Measurements from ENCODE around the gene PHETA1.
A peak's percentile ranks its signal among the peaks of the same experiment; 100 is the strongest.

Gene PHETA1

DNA sequence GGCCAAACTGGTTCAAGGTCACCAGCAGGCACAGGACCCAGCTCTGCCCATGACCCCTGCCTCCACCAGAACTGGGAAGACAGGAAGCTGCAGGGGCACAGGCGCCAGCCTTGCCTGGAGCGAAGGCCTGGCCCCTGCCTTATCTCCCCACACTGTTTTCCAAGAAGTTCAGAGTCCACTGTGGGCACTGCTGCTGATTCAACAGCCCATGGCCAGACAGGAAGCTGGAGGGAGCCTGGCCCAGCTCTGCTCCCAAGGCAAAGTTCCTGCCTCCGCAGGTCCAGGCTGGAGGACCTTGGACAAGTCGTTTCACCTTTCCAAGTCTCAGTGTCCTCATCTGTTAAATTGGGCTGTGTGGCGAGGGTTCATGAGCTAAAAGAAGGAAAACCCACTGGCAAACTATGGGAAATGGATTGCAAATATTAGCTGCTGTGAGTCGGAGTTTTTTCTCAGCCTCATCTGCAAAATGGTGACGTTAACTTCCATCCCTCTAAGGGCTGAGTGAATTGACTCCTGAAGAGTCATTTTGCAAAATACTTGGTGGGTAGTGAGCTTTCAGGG lies 1.2 kb downstream of the PHETA1 start:
- TF ChIP-seq, protein P1, sequence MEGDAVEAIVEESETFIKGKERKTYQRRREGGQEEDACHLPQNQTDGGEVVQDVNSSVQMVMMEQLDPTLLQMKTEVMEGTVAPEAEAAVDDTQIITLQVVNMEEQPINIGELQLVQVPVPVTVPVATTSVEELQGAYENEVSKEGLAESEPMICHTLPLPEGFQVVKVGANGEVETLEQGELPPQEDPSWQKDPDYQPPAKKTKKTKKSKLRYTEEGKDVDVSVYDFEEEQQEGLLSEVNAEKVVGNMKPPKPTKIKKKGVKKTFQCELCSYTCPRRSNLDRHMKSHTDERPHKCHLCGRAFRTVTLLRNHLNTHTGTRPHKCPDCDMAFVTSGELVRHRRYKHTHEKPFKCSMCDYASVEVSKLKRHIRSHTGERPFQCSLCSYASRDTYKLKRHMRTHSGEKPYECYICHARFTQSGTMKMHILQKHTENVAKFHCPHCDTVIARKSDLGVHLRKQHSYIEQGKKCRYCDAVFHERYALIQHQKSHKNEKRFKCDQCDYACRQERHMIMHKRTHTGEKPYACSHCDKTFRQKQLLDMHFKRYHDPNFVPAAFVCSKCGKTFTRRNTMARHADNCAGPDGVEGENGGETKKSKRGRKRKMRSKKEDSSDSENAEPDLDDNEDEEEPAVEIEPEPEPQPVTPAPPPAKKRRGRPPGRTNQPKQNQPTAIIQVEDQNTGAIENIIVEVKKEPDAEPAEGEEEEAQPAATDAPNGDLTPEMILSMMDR (IDR thresholded peaks at IDR 0.05; ENCODE audit: low read depth, low read length) = no peak
- DNase-seq (ENCODE audit: low read depth in 2 of 2) = peak in 1 of 2 donors; percentile 46
- H3K4me3 ChIP-seq (replicated peaks in 1 of 2; ENCODE audit: low read depth in 2 of 2, low read length in 2 of 2) = peak overlapping the region; percentile 87 to 92

DNA sequence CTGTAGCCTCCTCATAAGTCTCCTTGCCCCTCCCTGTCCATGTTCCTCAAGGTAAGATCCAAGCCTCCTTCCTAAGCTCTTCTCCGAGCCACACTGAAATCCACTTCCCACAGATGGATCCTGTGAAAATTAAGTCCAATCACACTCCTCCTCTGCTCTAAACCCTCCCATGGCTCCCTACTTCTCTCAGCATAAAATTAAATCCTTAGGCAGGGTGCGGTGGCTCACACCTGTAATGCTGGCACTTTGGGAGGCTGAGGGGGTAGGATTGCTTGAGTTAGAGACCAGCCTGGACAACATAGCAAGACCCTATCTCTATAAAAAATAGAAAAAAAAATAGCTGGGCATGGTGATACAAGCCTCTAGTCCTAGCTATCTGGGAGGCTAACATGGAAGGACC lies 2.3 kb downstream of the PHETA1 start:
- TF ChIP-seq, protein P1 (IDR thresholded peaks at IDR 0.05; ENCODE audit: low read depth, low read length) = no peak
- no peak for DNase-seq (ENCODE audit: low read depth in 2 of 2)

DNA sequence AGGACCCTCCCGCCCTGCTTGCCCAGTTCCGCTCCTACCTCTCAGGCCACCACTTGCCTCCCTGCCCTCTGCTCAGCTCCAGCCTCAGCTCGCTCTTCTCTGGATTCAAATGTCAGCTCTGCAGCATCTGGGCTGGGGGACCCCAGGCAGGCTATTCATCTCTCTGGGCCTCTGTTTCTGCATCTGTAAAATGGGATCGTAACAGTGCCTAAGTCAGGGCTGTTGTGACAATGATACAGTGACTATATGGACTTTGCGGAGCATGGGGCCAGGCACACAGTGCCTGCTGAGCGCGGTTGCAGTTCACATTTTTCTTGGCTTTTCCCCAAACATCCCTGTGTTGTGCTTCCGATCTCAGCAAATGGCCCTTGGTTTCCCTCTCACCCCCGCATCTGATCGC lies 2.8 kb downstream of the PHETA1 start:
- TF ChIP-seq, protein P1 (IDR thresholded peaks at IDR 0.05; ENCODE audit: low read depth, low read length) = no peak
- no peak for DNase-seq (ENCODE audit: low read depth in 2 of 2)
- no peak overlapping the region for H3K4me3 ChIP-seq (replicated peaks in 1 of 2; ENCODE audit: low read depth in 2 of 2, low read length in 2 of 2)

More for the DNA sequence above, 2.3 kb downstream of the PHETA1 start:
- no peak overlapping the region for H3K4me3 ChIP-seq (replicated peaks in 1 of 2; ENCODE audit: low read depth in 2 of 2, low read length in 2 of 2)

DNA sequence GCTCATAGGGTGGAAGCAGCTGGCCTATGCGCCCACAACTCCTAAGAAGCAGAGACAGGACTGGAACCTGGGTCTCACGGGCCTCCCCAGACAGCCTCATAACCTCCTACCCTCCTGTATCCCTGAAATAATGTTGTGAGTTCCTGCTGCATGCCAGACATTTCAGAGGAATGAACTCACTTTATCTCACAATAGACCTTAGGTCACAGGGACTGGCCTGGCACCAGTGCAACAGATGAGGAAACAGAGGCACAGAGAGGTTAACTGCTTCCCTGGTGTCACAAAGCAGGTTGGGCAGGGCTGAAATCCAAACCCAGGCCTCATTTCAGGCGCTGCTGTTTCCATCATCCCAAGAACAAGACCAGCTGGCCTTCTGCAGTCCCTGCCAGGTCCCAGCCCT lies 5.3 kb downstream of the PHETA1 start:
- peak; percentile 67 to 78 for DNase-seq (ENCODE audit: low read depth in 2 of 2)
- H3K4me3 ChIP-seq (replicated peaks in 1 of 2; ENCODE audit: low read depth in 2 of 2, low read length in 2 of 2) = no peak overlapping the region
- TF ChIP-seq, protein P1 (IDR thresholded peaks at IDR 0.05; ENCODE audit: low read depth, low read length) = no peak

DNA sequence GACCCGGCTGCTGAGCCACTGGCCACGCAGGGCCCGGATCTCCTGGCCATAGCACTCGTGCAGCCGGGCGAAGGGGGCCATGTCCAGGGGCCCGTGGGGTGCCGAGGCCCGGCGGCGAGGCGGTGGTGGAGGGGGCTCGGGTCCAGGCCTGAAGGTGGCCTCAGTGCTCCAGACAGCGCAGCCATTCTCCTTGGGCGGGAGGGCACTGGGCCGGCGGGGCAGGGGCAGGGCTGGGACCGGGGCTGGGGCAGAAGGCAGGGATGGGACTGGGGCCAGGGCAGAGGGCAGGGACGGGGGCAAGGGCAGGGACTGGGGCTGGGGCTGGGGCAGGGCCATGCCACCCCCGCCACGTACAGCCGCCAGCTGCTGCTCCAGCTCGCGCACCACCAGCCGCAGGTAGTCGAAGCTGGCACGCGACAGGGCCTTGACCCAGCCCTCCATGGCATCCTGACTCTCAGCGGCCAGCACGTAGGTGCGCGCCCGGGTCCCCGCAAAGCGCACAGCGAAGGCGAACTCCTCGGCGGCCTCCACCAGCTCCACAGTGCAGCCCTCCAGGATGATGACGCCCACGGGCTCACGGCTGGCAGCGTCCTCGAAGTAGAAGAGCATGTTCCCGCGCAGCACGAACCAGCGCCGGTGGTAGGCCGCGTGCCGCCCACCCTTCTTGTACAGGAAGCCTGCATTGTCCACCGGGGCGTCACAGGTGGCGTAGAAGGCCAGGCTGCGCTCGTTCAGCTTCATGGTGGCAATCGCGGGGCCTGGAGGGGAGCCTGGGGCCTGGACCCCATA lies 6.0 kb downstream of the PHETA1 start:
- no peak overlapping the region for H3K4me3 ChIP-seq (replicated peaks in 1 of 2; ENCODE audit: low read depth in 2 of 2, low read length in 2 of 2)
- TF ChIP-seq, protein P1 (IDR thresholded peaks at IDR 0.05; ENCODE audit: low read depth, low read length) = no peak
- DNase-seq (ENCODE audit: low read depth in 2 of 2) = no peak

DNA sequence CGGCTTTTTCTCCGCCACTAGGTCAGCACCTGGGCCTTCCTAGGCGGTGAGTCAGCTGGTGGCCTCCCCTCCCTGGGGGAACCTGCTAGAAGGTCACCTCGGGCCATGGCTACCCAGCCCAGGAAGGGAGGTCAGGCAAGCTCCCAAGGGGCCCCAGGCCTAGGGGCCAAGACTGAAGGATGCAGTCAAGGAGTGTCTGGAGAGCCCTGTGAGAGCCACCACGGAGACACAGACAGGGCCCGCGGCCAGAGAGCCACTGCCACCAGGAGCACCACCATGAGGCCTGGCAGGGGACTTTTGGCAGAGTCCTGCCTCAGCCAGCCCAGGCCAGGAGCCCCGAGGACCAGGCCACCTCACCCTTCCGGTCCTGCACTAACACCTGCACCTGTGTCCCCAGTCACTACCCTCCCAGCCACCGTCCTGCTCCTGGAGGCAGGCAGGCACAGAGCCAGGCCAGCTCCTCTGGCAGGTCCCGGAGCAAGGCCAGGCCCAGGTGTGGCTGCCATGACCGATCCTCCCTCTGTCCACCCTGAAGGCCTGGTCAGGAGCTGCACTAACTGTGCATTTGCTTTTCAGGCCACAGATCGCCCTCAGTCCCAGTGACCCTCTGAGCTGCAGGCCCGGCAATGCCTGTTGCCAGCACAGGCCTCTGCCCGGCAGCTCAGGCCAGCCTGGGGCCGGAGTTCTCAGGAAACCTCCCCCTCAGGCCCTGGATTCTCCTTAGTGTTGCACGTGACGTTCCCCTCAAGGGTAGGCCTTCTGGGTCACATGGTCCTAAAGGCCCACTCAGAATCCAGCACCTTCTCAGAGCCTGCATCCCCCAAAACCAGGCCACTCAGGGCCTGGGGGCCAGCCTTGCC lies 6.9 kb downstream of the PHETA1 start:
- no peak overlapping the region for H3K4me3 ChIP-seq (replicated peaks in 1 of 2; ENCODE audit: low read depth in 2 of 2, low read length in 2 of 2)
- TF ChIP-seq, protein P1 (IDR thresholded peaks at IDR 0.05; ENCODE audit: low read depth, low read length) = no peak
- no peak for DNase-seq (ENCODE audit: low read depth in 2 of 2)
